ENCODE data around the gene PRR5L.

PRR5L gene

DNA sequence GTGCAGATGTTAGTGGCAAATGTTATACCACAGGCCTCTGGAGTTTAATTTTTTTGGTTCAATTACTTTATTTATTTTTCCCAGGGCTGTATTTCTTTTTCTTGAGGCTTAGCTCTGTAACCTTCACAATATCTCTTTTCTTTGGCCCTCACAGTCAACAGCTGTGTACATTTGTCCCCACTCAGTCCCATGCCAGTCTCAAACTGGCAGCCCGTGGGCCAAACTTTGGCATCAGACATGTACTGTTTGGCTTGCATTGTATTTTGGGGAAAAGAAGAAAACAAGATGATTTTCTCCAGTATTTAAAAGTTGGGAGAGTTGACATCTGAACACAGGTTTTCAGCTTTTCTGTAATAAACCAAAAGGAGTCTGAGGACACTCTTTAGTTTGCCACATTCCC, 87.1 kb downstream of the PRR5L start:
- Histone ChIP-seq H4K20me1 (ENCODE audit: insufficient read depth, low read length) (no peaks in the 10 kb centered on the region), H3K4me1 (ENCODE audit: low read length) (peaks cover under 1% of the 10 kb centered on the region; the same call in 1 of the 2 replicates), H3K79me2 (ENCODE audit: low read length) (no peaks in the 10 kb centered on the region), H3K36me3 (replicated peaks; ENCODE audit: insufficient read depth, low read length) (no peaks in the 10 kb centered on the region), H3K9me3 (replicated peaks; ENCODE audit: insufficient read depth, low read length) (no peaks in the 10 kb centered on the region), H3K4me3 (ENCODE audit: low read length) (no peak overlapping the region), H3K9ac (ENCODE audit: low read length) (no peak overlapping the region), H3K9me2 (replicated peaks; ENCODE audit: insufficient read depth, low read length) (no peaks in the 10 kb centered on the region), H3F3A (ENCODE audit: insufficient read depth, low read length) (no peaks in the 10 kb centered on the region), H3K4me2 (ENCODE audit: low read depth, low read length) (no peak overlapping the region), H3K27me3 (replicated peaks; ENCODE audit: insufficient read depth, low read length) (no peaks in the 10 kb centered on the region), H2AFZ (ENCODE audit: low read length) (no peak overlapping the region), H3K27ac (ENCODE audit: low read length) (no peak overlapping the region)
- TF ChIP-seq EZH2phosphoT487 (IDR thresholded peaks at IDR 0.05; ENCODE audit: low read length), result no peak
- DNase-seq, result no peak

DNA sequence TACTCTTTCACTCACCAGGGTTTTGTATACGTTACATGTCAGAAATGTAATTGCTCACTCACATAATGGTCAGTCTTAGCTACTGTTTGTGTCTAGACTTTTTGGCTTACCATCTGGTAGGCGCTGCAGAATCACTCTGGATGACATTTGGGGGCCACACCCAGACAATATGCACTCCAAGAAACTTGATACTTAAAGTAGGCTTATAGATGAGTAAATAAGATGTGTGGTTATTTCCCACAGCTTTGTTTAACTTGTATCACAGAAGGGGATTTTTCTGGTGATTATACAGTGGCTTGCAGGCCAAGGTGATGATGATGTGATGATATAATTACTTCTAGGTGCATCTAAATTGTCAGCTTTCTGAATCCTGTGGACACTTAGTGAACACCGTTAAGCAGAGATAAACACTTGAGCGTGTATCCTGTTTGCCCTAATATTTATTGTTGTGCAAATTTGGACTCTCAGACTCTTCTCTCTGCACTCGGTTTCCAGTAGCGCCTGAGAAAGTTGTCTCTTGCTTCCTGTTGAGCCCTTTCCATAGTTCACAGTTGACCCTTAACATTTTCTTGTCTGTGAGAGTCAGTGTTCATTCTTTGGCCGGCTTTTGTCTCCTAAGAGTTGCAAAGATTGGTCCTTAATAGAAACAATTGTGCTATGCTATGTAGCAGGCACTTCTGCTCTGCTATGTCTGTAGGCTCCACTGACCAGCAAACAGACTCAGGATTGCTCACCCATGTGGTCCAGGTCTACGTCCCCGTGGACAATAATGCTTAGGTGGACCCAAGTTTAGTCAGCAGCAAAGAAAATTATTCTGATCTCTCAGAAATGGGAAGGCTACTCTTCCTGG, 89.3 kb downstream of the PRR5L start:
- Histone ChIP-seq H3K4me3 (ENCODE audit: low read length) (no peak overlapping the region), H2AFZ (ENCODE audit: low read length) (no peak overlapping the region), H3K9me2 (replicated peaks; ENCODE audit: insufficient read depth, low read length) (no peaks in the 10 kb centered on the region), H4K20me1 (ENCODE audit: insufficient read depth, low read length) (no peaks in the 10 kb centered on the region), H3K79me2 (ENCODE audit: low read length) (no peaks in the 10 kb centered on the region), H3K27me3 (replicated peaks; ENCODE audit: insufficient read depth, low read length) (no peaks in the 10 kb centered on the region), H3K36me3 (replicated peaks; ENCODE audit: insufficient read depth, low read length) (no peaks in the 10 kb centered on the region), H3K27ac (ENCODE audit: low read length) (no peak overlapping the region), H3K4me2 (ENCODE audit: low read depth, low read length) (no peak overlapping the region), H3K4me1 (ENCODE audit: low read length) (no peaks in the 10 kb centered on the region), H3F3A (ENCODE audit: insufficient read depth, low read length) (no peaks in the 10 kb centered on the region), H3K9me3 (replicated peaks; ENCODE audit: insufficient read depth, low read length) (no peaks in the 10 kb centered on the region), H3K9ac (ENCODE audit: low read length) (no peak overlapping the region)
- no peak for DNase-seq
- TF ChIP-seq EZH2 (optimal IDR thresholded peaks at IDR 0.05; ENCODE audit: low read depth, low read length), result no peak

DNA sequence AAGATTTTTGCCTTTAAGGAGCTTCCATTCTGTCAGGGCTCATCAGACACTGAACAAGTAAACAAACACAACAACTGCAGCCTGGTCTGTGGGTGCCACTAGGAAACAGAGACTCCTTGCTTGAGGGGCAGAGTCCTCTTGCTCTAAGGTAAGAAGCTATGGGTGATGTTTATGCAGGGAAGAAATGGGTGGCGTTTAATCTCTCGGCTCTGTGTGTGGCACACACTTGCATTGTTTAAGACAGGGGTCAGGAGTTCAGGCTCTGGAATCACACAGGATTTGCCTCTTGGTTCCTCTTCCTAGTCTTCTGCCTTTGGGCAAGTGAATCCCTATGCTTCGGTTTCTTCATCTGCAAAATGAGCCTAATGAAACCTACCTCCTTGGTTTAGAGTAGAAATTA, 90.3 kb downstream of the PRR5L start:
- no peak overlapping the region for H3K4me2 ChIP-seq (ENCODE audit: low read depth, low read length)

DNA sequence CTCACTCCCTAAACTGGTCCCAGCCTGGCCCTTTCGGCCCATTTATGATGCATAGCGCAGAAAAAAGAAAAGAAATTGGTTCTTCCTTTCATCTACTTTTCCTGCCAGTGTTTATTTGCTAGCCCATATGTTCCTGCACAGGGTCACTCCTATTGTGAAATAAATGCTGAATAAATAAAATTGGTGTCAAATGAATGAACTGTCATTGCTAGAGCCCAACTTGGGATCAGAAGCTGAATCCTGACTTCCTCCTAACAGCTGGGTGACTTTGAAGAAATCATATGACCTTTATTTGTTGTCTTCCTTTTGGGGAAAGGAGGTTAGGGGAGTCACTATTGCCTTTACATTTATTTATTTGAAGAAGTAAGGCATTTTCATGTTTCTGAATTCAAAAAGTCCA, 92.0 kb downstream of the PRR5L start:
- Histone ChIP-seq H3K9me2 (replicated peaks; ENCODE audit: insufficient read depth, low read length) (no peaks in the 10 kb centered on the region), H3F3A (ENCODE audit: insufficient read depth, low read length) (no peaks in the 10 kb centered on the region), H3K4me2 (ENCODE audit: low read depth, low read length) (no peak overlapping the region), H4K20me1 (ENCODE audit: insufficient read depth, low read length) (no peaks in the 10 kb centered on the region), H3K36me3 (replicated peaks; ENCODE audit: insufficient read depth, low read length) (no peaks in the 10 kb centered on the region), H3K27me3 (replicated peaks; ENCODE audit: insufficient read depth, low read length) (no peaks in the 10 kb centered on the region), H3K79me2 (ENCODE audit: low read length) (no peaks in the 10 kb centered on the region), H2AFZ (ENCODE audit: low read length) (no peak overlapping the region), H3K4me3 (ENCODE audit: low read length) (no peak overlapping the region), H3K9ac (ENCODE audit: low read length) (no peak overlapping the region), H3K9me3 (replicated peaks; ENCODE audit: insufficient read depth, low read length) (no peaks in the 10 kb centered on the region), H3K27ac (ENCODE audit: low read length) (no peak overlapping the region), H3K4me1 (ENCODE audit: low read length) (no peaks in the 10 kb centered on the region)
- no peak for DNase-seq
- TF ChIP-seq EZH2 (optimal IDR thresholded peaks at IDR 0.05; ENCODE audit: low read depth, low read length) (no peak), EZH2phosphoT487 (IDR thresholded peaks at IDR 0.05; ENCODE audit: low read length) (no peak)
- TF ChIP-seq, protein P1, sequence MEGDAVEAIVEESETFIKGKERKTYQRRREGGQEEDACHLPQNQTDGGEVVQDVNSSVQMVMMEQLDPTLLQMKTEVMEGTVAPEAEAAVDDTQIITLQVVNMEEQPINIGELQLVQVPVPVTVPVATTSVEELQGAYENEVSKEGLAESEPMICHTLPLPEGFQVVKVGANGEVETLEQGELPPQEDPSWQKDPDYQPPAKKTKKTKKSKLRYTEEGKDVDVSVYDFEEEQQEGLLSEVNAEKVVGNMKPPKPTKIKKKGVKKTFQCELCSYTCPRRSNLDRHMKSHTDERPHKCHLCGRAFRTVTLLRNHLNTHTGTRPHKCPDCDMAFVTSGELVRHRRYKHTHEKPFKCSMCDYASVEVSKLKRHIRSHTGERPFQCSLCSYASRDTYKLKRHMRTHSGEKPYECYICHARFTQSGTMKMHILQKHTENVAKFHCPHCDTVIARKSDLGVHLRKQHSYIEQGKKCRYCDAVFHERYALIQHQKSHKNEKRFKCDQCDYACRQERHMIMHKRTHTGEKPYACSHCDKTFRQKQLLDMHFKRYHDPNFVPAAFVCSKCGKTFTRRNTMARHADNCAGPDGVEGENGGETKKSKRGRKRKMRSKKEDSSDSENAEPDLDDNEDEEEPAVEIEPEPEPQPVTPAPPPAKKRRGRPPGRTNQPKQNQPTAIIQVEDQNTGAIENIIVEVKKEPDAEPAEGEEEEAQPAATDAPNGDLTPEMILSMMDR (IDR thresholded peaks at IDR 0.05; ENCODE audit: low read length), result no peak

More for the DNA sequence above, 90.3 kb downstream of the PRR5L start:
- no peaks in the 10 kb centered on the region for H3K9me2 ChIP-seq (replicated peaks; ENCODE audit: insufficient read depth, low read length)
- no peak overlapping the region for H2AFZ ChIP-seq (ENCODE audit: low read length)
- H4K20me1 ChIP-seq (ENCODE audit: insufficient read depth, low read length), result no peaks in the 10 kb centered on the region
- no peak overlapping the region for H3K9ac ChIP-seq (ENCODE audit: low read length)
- H3K9me3 ChIP-seq (replicated peaks; ENCODE audit: insufficient read depth, low read length), result no peaks in the 10 kb centered on the region
- no peaks in the 10 kb centered on the region for H3K27me3 ChIP-seq (replicated peaks; ENCODE audit: insufficient read depth, low read length)
- no peak for DNase-seq
- no peaks in the 10 kb centered on the region for H3K4me1 ChIP-seq (ENCODE audit: low read length)
- H3F3A ChIP-seq (ENCODE audit: insufficient read depth, low read length), result no peaks in the 10 kb centered on the region
- H3K4me3 ChIP-seq (ENCODE audit: low read length), result no peak overlapping the region
- no peaks in the 10 kb centered on the region for H3K36me3 ChIP-seq (replicated peaks; ENCODE audit: insufficient read depth, low read length)
- no peak overlapping the region for H3K27ac ChIP-seq (ENCODE audit: low read length)
- TF ChIP-seq, protein P1 (IDR thresholded peaks at IDR 0.05; ENCODE audit: low read length), result no peak
- TF ChIP-seq EZH2phosphoT487 (IDR thresholded peaks at IDR 0.05; ENCODE audit: low read length), result no peak
- no peak for TF ChIP-seq EZH2 (optimal IDR thresholded peaks at IDR 0.05; ENCODE audit: low read depth, low read length)
- H3K79me2 ChIP-seq (ENCODE audit: low read length), result no peaks in the 10 kb centered on the region

Measured in MM.1S (cell line).